ENCODE results near the gene FBXO17. TPM values are rescaled to one million over a fixed set of nuclear protein-coding genes. Genes with fewer than 3 reads are reported as not detected.

Gene FBXO17
- total RNA-seq, 1 donor, result 22.9 TPM

DNA sequence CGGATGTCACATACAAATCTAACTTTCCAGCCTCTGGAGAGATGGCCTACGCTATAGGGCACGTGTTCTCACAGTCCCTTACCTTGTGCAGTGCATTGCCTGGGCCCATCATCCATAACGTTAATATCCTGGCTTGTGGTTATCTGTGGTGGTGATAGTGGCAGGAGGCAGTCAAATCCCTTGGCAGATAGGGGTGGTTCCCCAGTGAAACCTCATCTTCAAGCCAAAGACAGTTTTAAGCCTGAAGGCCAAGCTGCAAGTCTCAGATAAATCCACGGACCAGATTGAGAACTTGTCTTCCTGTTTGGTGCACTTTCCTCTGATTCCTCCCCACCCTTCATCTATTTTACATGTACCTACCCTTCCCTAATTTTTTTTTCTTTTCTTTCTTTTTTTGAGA is 4.3 kb upstream of the FBXO17 start:
- DNase-seq (ENCODE audit: low read depth), result no peak
- no peak for TF ChIP-seq CTCF (IDR thresholded peaks at IDR 0.05; ENCODE audit: insufficient read depth, low read length)
- no peak overlapping the region for H3K4me3 ChIP-seq (ENCODE audit: low read depth, low read length)

GRCh38 chr19:38978326-38978689 is 2.8 kb upstream of the FBXO17 start:
- no peak for TF ChIP-seq CTCF (IDR thresholded peaks at IDR 0.05; ENCODE audit: insufficient read depth, low read length)
- H3K4me3 ChIP-seq (ENCODE audit: low read depth, low read length), result no peak overlapping the region
- DNase-seq (ENCODE audit: low read depth), result no peak

DNA sequence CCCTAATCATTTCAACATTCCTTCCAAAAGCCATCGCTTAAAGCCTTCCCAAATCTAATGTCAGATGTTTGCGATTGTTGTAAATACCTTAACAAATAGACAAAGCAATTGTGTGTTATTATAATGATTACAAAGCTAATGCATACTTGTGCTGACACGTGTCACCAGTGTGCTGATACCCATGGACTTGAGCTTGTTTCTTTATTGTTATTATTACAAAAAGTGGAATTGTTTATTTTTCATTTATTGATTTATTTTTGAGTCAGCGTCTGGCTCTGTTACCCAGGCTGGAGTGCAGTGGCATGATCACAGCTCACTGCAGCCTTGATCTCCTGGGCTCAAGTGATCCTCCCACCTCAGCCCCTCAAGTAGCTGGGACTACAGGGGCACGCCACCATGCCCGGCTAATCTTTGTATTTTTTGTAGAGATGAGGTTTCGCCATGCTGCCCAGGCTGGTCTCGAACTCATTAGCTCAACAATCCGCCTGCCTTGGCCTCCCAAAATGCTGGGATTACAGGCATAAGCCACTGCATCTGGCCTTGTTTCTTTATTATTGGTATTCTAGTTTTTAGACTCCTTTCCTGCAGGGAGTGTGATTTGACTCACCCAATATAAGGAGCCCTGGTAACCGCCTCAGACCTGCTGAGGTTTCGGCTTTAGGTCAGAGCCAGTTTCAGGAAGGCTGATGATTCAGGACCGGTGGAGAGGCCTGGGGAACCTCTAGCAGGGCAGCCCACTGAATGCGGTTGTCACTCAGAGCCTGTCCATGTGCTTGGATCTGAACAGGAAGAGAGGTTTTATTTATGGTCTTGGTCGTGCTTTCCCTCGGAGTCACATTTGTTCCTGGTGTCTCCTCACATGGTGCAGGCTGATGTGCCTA is 2.1 kb upstream of the FBXO17 start:
- H3K4me3 ChIP-seq (ENCODE audit: low read depth, low read length), result no peak overlapping the region
- DNase-seq (ENCODE audit: low read depth), result no peak
- no peak for TF ChIP-seq CTCF (IDR thresholded peaks at IDR 0.05; ENCODE audit: insufficient read depth, low read length)

- DNase-seq (ENCODE audit: low read depth), result peak; percentile 52
- peak overlapping the region; percentile 66 for H3K4me3 ChIP-seq (ENCODE audit: low read depth, low read length)
- no peak for TF ChIP-seq CTCF (IDR thresholded peaks at IDR 0.05; ENCODE audit: insufficient read depth, low read length)
Observed at GRCh38 chr19:38975861-38976271, 324 bp upstream of the FBXO17 start.

GRCh38 chr19:38974624-38975213 is 823 bp downstream of the FBXO17 start:
- peak; percentile 35 for DNase-seq (ENCODE audit: low read depth)
- peak overlapping the region; percentile 77 for H3K4me3 ChIP-seq (ENCODE audit: low read depth, low read length)
- TF ChIP-seq CTCF (IDR thresholded peaks at IDR 0.05; ENCODE audit: insufficient read depth, low read length), result peak; percentile 17

GRCh38 chr19:38971672-38972071 is 3.9 kb downstream of the FBXO17 start:
- no peak for TF ChIP-seq CTCF (IDR thresholded peaks at IDR 0.05; ENCODE audit: insufficient read depth, low read length)
- no peak for DNase-seq (ENCODE audit: low read depth)
- H3K4me3 ChIP-seq (ENCODE audit: low read depth, low read length), result no peak overlapping the region
